Sigmoid colon (tissue), 7 donors: ENCODE results near the gene ZNF48. TPM values are rescaled to one million over a fixed set of nuclear protein-coding genes. Genes with fewer than 3 reads are reported as not detected.

Experiments used
- DNase-seq: peaks from one replicate; pipeline ENCODE4 v3.0.0-alpha.2; 2019
- H3K27ac ChIP-seq, 4 donors: fragments of 200-600 bp; sonication (generic); one replicate each; pipeline ENCODE4 v1.5.1; 2016 to 2019; ENCODE audit warnings: mild to moderate bottlenecking in 1 of 4
- H3K27me3 ChIP-seq, 3 donors: fragments of 200-600 bp; sonication (generic); one replicate each; pipeline ENCODE4 v1.5.1; 2019; ENCODE audit warnings: mild to moderate bottlenecking in 1 of 3
- H3K36me3 ChIP-seq, 4 donors: fragments of 200-600 bp; sonication (generic); one replicate each; pipeline ENCODE4 v1.5.1; 2016 to 2019
- H3K4me1 ChIP-seq, 4 donors: fragments of 200-600 bp; sonication (generic); one replicate each; pipeline ENCODE4 v1.5.1; 2017 to 2019
- H3K4me3 ChIP-seq, 4 donors: fragments of 200-600 bp; sonication (generic); one replicate each; pipeline ENCODE4 v1.5.1; 2017 to 2019; ENCODE audit warnings: mild to moderate bottlenecking in 2 of 4, moderate library complexity in 1 of 4
- H3K9me3 ChIP-seq, 4 donors: fragments of 200-600 bp in 3 of 4; sonication (generic) in 3 of 4; one replicate each; pipeline versions ENCODE4 v1.5.1 to v1.6.1; 2013 to 2019
- EP300 ChIP-seq, 4 donors: sonication (generic); formaldehyde crosslinking; IDR thresholded peaks; one replicate each; pipeline ENCODE4 v1.6.1; 2017; ENCODE audit warnings: antibody characterized with exemption in 4 of 4
- POLR2A ChIP-seq, 2 donors: fragments of 450-650 bp; IDR thresholded peaks; one replicate each; pipeline ENCODE4 v1.6.1; 2016; ENCODE audit warnings: antibody characterized with exemption in 2 of 2, mild to moderate bottlenecking in 2 of 2, moderate library complexity in 2 of 2
- POLR2AphosphoS5 ChIP-seq, 4 donors: sonication (generic); formaldehyde crosslinking; IDR thresholded peaks; one replicate each; pipeline ENCODE4 v1.6.1; 2017; ENCODE audit warnings: antibody characterized with exemption in 4 of 4
- WGBS, 2 donors: extraction: QIAGEN DNeasy Blood & Tissue Kit; methylation state at CpG; one replicate each; pipeline ENCODE4 v1.1.7; 2013; 5-methylcytosine and 5-hydroxymethylcytosine counted together
- intact Hi-C: fragments of 100-400 bp; cut with DNase I; formaldehyde crosslinking; loops from one replicate; pipeline ENCODE4 v1.15.1; 2023
- polyA plus RNA-seq, 3 donors: library from polyadenylated mRNA; stranded (reverse); fragments of 200-250 nt; gene quantifications; one replicate each; pipeline ENCODE4 v1.2.3, GENCODE V29; 2013
- total RNA-seq, 4 donors: library from RNA; depleted of rRNA; stranded (reverse); fragments of >200 nt; gene quantifications; one replicate each; pipeline ENCODE4 v1.1.0, GENCODE V29; 2016
- TF ChIP-seq, protein P1 (sequence below), 4 experiments: fragments of 450-650 bp in 3 of 4; fragments of 200-600 bp in 1 of 4; IDR thresholded peaks; one replicate each; pipeline ENCODE4 v1.5.1; 2016 to 2019; ENCODE audit warnings: antibody characterized with exemption in 4 of 4, mild to moderate bottlenecking in 3 of 4, moderate library complexity in 2 of 4
- donor health status: healthy with polysubstance abuse.
- donor health status: Bipolar disorder and iron deficiency.
- donor health status: healthy.

Gene ZNF48
- total and polyA plus RNA-seq, 7 donors = 2.4 to 12.8 (median 8.1) TPM

DNA sequence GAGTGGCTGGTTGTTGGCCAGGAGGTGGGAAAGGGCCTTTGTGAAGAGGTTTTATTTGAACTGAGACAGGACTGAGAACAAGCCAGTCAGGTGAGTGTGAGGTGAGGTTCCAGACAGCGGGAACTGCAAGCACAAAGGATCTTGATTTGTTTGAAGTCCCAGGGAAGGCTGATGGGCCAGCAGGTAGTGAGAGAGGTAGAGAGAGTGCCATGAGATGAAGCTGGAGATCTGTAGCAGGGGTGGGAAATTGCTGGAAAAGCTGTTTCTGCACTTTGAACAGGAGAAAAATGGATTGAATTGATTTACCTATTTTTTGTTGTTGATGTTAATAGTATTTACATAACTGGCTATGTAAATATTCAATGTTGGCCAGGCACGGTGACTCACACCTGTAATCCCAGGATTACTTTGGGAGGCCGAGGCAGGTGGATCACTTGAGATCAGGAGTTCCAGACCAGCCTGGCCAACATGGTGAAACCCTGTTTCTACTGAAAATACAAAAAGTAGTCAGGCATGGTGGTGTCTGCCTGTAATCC, 42.4 kb downstream of the ZNF48 start:
- TF ChIP-seq POLR2A (IDR thresholded peaks at IDR 0.05) (no peak), POLR2AphosphoS5 (IDR thresholded peaks at IDR 0.05) (no peak), EP300 (IDR thresholded peaks at IDR 0.05) (no peak)
- TF ChIP-seq, protein P1, sequence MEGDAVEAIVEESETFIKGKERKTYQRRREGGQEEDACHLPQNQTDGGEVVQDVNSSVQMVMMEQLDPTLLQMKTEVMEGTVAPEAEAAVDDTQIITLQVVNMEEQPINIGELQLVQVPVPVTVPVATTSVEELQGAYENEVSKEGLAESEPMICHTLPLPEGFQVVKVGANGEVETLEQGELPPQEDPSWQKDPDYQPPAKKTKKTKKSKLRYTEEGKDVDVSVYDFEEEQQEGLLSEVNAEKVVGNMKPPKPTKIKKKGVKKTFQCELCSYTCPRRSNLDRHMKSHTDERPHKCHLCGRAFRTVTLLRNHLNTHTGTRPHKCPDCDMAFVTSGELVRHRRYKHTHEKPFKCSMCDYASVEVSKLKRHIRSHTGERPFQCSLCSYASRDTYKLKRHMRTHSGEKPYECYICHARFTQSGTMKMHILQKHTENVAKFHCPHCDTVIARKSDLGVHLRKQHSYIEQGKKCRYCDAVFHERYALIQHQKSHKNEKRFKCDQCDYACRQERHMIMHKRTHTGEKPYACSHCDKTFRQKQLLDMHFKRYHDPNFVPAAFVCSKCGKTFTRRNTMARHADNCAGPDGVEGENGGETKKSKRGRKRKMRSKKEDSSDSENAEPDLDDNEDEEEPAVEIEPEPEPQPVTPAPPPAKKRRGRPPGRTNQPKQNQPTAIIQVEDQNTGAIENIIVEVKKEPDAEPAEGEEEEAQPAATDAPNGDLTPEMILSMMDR (IDR thresholded peaks at IDR 0.05) = no peak
- Histone ChIP-seq H3K27me3 (no peaks in the 10 kb centered on the region), H3K27ac (no peak overlapping the region), H3K4me1 (no peaks in the 10 kb centered on the region), H3K36me3 (no peaks in the 10 kb centered on the region), H3K9me3 (no peaks in the 10 kb centered on the region), H3K4me3 (no peak overlapping the region)
- WGBS, 2 donors = 16 to 59% methylated on average over 3 of the region's 3 CpGs
- intact Hi-C loops = no loop called here
- DNase-seq = no peak

DNA sequence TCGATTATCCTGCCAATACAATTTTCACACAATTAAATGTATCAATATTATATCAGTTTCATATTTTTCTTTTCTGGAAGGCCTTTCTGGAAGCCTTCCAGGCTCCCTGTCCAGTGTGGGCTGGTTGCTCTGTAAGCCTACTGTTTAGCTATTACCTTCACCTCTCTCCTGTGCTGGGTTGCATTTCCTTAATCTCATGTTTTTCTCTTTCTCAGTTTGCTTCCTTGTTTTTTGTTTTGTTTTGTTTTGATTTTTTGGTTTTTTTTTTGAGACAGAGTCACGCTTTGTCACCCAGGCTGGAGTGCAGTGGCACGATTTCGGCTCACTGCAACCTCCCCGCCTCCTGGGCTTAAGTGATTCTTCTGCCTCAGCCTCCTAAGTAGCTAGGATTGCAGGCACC, 43.6 kb downstream of the ZNF48 start:
- Histone ChIP-seq H3K27ac (no peak overlapping the region), H3K4me3 (no peak overlapping the region), H3K4me1 (peaks cover 0 to 5% (median under 1%) of the 10 kb centered on the region in 4 donors), H3K27me3 (no peaks in the 10 kb centered on the region), H3K9me3 (no peaks in the 10 kb centered on the region), H3K36me3 (peaks cover 0 to 12% (median 0%) of the 10 kb centered on the region in 4 donors)
- TF ChIP-seq, protein P1 (IDR thresholded peaks at IDR 0.05) = no peak
- no peak for TF ChIP-seq POLR2AphosphoS5 (IDR thresholded peaks at IDR 0.05)
- TF ChIP-seq POLR2A (IDR thresholded peaks at IDR 0.05) = no peak
- TF ChIP-seq EP300 (IDR thresholded peaks at IDR 0.05) = no peak
- intact Hi-C loops = no loop called here
- WGBS, 2 donors = 89 to 94% methylated on average over 5 of the region's 5 CpGs
- no peak for DNase-seq

DNA sequence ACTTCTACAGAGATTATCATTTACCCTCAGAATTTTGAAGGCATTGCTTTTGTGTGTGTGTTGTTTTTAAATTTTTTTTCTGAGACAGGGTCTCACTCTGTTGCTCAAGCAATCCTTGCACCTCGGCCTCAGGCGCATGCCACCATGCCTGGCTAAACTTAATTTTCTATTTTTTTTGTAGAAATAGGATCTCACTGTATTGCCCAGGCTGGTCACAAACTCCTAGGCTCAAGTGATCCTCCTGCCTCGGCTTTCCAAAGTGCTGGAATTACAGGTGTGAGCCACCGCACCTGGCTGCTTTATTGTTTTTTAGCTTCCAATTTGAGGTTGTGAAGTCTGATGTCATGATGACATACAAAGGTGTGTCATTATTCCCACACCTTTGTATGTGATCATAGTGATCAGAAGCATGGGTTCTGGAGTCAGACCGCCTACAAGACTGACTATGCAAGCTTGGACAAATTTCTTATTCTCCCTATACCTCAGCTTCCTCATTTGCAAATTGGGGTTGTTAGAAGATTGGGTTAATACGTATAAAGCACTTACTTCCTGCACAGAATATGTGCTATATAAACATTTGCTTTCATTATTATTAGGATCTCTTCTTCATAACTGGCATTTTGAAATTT, 44.6 kb downstream of the ZNF48 start:
- H3K36me3 ChIP-seq = peaks cover 0 to 19% (median 0%) of the 10 kb centered on the region in 4 donors
- intact Hi-C loops = no loop called here
- no peak overlapping the region for H3K4me3 ChIP-seq
- TF ChIP-seq EP300 (IDR thresholded peaks at IDR 0.05) (no peak), POLR2A (IDR thresholded peaks at IDR 0.05) (no peak), POLR2AphosphoS5 (IDR thresholded peaks at IDR 0.05) (no peak)
- TF ChIP-seq, protein P1 (IDR thresholded peaks at IDR 0.05) = no peak
- H3K27me3 ChIP-seq = no peaks in the 10 kb centered on the region
- peaks cover 0 to 15% (median 9%) of the 10 kb centered on the region in 4 donors for H3K4me1 ChIP-seq
- H3K9me3 ChIP-seq = no peaks in the 10 kb centered on the region
- no peak for DNase-seq
- no peak overlapping the region for H3K27ac ChIP-seq
- 53 to 63% methylated on average over 6 of the region's 6 CpGs for WGBS, 2 donors

DNA sequence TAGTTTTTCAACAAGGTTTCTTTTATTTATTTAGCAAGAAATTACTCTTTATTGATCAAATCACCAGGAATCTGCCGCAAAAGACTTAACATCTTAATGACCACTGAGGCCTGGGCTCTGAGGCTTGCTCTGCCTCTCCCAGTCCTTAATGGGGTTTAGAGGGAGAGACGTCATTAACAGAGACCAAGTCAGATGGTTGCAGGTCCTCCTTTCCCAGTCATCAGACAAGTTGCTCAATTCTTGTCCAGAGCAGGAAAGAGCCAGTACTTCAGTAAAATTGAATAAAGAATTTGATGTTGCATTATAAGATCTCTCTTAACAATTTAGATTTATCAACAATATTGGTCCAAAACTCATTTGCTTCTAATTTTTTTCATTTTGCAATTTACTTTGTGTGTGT, 48.4 kb downstream of the ZNF48 start:
- no peaks in the 10 kb centered on the region for H3K27me3 ChIP-seq
- intact Hi-C loops = no loop called here
- peaks cover 0 to 22% (median 14%) of the 10 kb centered on the region in 4 donors for H3K4me1 ChIP-seq
- WGBS, 2 donors = 90 to 93% methylated on average over 2 of the region's 2 CpGs
- no peak overlapping the region for H3K4me3 ChIP-seq
- no peak for TF ChIP-seq EP300 (IDR thresholded peaks at IDR 0.05)
- TF ChIP-seq, protein P1 (IDR thresholded peaks at IDR 0.05) = no peak
- TF ChIP-seq POLR2AphosphoS5 (IDR thresholded peaks at IDR 0.05) = no peak
- no peak for TF ChIP-seq POLR2A (IDR thresholded peaks at IDR 0.05)
- H3K36me3 ChIP-seq = peaks cover 0 to 19% (median 0%) of the 10 kb centered on the region in 4 donors
- no peak for DNase-seq
- H3K27ac ChIP-seq = no peak overlapping the region
- no peaks in the 10 kb centered on the region for H3K9me3 ChIP-seq
